GM18907 (cell line): ENCODE measurements around the gene PRPSAP2.

Experiments
- ATAC-seq: cut with Tn5 transposase; IDR thresholded peaks from one replicate; pipeline ENCODE4 v1.9.1; 2021; ENCODE audit warnings: mild to moderate bottlenecking, moderate library complexity; ENCODE audit not compliant: unreplicated experiment

The PRPSAP2 gene

DNA sequence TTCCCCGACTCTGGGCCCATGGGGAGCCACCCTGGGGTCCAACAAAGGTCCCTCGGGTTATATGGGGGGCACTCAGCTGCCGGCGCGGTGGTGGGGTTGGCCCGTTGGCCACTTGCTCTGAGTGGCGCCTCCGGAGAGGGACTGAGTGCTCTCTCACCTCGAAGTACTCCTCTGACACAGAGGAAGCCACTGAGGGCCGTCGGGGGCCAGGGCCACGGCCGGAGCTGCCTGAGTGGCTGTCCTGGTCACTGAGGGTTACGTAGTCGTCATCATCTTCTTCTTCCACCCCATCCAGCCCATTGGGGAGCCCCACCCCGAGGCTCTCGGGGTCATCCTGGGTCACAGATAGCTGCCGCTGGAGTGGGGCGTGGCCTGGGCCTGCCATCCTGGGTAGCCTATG is 119.7 kb downstream of the PRPSAP2 start:
- ATAC-seq, result no peak

DNA sequence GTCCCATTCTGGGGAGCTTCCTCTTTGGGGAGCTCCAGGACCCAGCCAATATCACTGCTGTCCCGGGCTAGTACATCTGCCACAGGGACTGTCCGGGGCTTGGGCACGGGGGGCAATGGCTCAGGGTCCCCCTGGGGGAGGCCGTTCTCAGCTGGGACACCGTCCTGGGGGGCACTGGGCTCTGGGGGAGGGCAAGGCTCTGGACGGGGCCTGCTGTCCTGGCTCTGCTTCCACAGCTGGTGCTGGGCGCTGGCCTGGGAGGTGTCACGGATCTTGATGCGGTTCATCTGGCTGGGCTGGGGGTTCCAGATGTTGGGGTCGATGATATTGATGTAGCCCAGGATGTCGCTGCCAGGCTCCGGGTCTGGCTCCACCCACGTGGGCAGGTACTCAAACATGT is 120.1 kb downstream of the PRPSAP2 start:
- ATAC-seq, result no peak

DNA sequence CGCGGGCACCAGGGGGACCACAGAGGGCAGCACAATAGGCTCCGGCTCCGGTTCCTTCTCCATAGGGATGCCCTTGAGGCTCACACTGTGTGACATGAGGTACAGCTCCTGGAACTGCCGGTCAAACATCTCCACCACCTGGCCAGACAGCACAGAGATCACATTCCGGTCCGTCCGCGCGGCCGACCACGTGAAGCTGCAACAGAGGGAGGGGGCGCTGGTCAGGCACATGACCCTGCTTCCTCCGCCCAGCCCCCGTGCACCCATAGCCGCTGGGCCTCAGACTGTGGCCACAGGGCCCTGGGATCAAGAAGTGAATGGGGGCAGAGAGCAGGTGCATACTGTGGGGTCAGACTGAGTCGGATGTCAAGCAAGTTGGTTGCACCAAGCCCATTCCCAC is 120.7 kb downstream of the PRPSAP2 start:
- ATAC-seq, result no peak
